ENCODE data around the gene CCDC39.

Gene CCDC39

DNA sequence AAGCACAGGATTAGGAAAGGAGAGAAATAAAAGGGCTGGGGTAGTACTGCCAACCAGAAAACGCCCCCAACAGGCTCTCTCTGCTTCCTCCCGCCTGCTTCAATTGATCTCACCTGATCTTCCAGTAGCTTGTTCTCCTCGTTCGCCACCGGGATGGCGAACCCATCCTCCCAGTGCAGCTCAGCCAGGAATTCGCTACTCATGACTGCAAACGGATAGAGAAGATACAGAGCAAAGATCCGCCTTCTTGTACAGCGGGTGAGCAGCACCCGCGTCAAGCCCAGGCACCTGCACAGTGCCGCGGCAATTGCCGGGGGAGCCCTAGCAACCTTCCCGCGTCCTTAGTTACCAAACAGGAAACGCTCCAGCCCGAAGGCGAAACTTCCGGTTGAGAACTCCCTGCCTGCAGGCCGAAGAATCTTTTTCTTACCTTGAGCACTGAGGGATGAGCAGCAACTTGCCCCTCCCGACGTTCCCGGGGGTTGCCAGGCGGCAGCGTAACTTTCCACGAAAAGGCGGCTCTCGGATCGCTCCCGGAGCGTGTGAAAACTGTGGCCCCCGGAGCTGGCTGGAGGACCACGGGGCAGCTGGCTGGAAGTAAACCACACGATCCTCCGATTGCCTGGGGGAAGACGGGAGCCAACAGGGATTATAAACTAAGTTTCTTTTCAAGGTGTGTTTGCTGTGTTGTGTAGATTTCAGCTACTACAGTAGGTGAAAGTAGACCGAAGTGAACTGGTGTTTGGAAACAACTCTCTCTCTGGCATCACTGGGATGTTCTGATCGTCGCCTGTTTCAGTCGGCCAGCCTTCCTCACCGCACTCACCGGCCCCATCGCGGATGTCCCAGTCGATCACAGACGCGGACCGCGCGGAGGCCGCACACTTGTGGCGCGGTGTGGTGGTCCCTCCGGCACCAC, at the start of gene CCDC39:
Gene CCDC39, minus strand, starts transcription at position 312 of the 919 bp plus-strand sequence. Its CDS starts 109 bp downstream, at position 203.
- peak; percentile 92 for DNase-seq (ENCODE audit: low read depth, low spot score)

GRCh38 chr3:180720012-180720411, 40.7 kb upstream of the CCDC39 start:
- DNase-seq (ENCODE audit: low read depth, low spot score): no peak

- no peak for DNase-seq (ENCODE audit: low read depth, low spot score)
These were observed 28.6 kb upstream of the CCDC39 start for GRCh38 chr3:180707896-180708295.

DNA sequence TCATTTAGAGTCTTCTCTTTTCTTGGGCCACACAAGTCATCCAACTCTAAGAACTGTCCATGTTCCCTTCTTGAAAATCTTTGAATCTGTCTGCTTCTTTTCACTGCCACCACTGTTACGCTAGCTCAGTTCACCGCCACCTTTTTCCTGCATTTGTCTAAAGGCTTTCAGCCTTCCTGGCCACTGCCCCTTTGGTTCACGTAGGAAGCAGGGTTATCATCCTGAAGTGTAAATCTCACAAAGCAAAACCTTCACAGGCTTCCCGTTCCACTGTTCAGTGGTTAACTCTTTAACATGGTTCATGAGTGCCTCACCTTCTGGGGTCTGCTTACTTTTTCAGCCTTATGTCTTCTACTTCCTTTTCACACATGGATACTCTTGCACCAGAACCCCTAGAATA, 26.3 kb upstream of the CCDC39 start:
- DNase-seq (ENCODE audit: low read depth, low spot score): no peak

GRCh38 chr3:180704532-180704931, 25.2 kb upstream of the CCDC39 start:
- no peak for DNase-seq (ENCODE audit: low read depth, low spot score)

DNA sequence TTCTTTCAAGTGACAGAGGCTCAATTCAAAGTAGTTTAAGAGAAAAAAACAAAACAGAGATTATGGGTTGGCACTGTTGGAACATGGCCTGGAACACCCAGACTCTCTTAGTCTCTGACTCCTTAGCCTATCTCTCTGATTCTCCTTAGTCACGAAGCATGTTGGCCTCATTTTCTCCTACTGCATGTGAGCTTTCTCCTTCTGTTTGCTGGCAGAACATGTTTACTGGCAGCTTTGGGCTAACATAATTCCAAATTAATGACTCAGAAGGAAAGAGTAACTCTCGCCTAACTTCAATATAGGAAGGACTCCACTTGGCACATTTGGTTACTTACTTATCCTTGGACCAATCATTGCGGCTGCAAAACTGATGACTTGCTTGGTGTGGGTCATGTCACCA, 21.7 kb upstream of the CCDC39 start:
- DNase-seq (ENCODE audit: low read depth, low spot score): no peak

- DNase-seq (ENCODE audit: low read depth, low spot score): no peak
These were observed 19.5 kb upstream of the CCDC39 start for GRCh38 chr3:180698760-180699270.

DNA sequence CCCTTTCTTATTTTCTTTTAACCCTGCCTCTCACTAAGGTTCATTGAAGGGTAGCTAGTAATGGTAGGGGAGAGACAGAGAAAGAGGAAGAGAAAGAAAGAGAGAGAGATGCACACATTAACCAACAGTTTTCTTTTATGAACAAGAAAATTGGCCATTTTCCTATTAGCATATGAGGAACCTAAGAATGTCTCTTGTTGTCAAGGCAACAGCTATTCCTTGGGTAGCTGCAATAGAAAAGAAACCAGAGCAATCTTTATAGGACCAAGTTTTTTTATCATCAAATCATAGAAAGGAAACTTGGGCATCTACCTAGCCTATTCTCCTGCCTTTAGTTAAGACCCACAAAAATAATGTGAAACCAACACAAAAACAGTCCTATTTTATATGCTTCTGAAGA, 15.0 kb upstream of the CCDC39 start:
- no peak for DNase-seq (ENCODE audit: low read depth, low spot score)

GRCh38 chr3:180693656-180694055, 14.4 kb upstream of the CCDC39 start:
- no peak for DNase-seq (ENCODE audit: low read depth, low spot score)

- DNase-seq (ENCODE audit: low read depth, low spot score): no peak
These were observed 10.8 kb upstream of the CCDC39 start for GRCh38 chr3:180690061-180690460.

- peak; percentile 8 for DNase-seq (ENCODE audit: low read depth, low spot score)
These were observed 5.5 kb upstream of the CCDC39 start for GRCh38 chr3:180684807-180685206.

DNA sequence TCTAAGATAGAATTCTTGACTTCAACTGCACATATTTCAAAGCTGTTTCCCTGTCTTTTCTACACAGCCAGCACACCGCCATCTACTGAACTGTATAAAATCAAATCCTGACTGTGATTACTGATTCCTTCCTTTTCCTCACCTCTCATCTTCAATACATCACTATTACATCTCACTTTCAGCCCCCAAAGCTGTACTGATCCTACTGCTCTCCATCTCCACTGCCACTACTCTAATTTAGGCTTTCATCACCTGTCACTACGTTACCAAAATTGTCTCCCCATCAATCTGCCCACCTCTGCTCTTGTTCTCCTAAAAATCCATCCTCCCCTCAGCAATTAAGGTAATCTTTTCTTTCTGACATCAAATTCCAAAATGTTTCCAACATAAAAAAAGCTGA, 4.5 kb upstream of the CCDC39 start:
- DNase-seq (ENCODE audit: low read depth, low spot score): no peak

DNA sequence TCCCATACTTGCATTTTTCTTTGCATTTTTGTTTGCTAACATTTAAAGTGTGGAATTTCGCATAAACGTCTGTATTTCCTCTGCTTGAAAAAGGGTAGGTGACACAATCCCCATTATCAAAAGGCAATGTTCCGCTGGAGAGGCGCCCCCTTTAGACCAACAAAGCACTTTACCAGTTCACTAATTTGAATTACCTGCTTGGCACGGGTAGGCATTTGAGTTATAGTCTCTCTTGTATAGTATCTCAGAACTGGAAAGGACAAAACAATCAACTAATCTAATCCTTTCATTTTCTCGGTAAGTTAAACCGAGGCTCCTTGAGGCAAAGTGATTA, 775 bp upstream of the CCDC39 start:
- DNase-seq (ENCODE audit: low read depth, low spot score): no peak

GRCh38 chr3:180678231-180678630, 1.1 kb downstream of the CCDC39 start:
- DNase-seq (ENCODE audit: low read depth, low spot score): no peak

GRCh38 chr3:180661444-180661843, 17.8 kb downstream of the CCDC39 start:
- no peak for DNase-seq (ENCODE audit: low read depth, low spot score)

DNA sequence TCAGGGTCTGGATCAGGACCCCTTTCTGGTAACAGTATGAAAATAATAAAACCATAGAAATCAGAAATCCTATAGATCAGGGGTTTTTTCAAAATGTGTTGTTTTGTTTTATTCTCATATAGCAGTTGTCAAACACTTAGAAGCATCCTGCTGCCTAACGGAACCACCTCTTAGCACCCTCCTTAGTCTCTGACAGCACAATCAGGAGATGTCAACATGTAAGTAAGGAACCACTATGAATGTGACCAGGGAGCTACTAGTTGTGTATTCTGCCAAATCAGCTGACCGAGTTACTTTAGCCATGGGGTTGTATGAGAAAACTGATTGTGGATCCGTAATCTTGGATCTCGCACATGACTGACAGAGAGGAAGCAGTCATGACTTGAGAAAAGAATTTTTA, 22.2 kb downstream of the CCDC39 start:
- no peak for DNase-seq (ENCODE audit: low read depth, low spot score)

GRCh38 chr3:180656406-180656805, 22.9 kb downstream of the CCDC39 start:
- DNase-seq (ENCODE audit: low read depth, low spot score): no peak

GRCh38 chr3:180646187-180646790, 33.0 kb downstream of the CCDC39 start:
- DNase-seq (ENCODE audit: low read depth, low spot score): no peak

GRCh38 chr3:180640987-180641386, 38.3 kb downstream of the CCDC39 start:
- no peak for DNase-seq (ENCODE audit: low read depth, low spot score)

- DNase-seq (ENCODE audit: low read depth, low spot score): peak; percentile 23
These were observed 45.6 kb downstream of the CCDC39 start for GRCh38 chr3:180633722-180634121.

DNA sequence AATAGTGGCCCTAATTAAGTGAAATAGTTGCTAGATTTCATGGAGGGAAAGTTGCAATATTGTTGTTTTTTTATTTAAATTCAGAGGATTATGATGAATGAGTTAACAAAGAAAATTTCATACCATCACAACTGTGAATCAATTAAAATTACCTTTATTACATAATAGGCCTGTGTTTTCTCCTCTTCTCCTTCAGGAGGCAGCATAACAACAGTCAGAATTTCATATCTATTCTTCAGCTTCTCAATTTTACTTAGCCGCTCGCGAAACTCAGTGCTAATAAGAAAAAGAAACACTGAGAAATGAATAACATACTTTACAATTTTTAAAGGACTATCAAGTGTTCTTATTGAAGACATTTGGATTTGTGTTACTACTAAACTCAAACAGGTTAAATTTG, 48.0 kb downstream of the CCDC39 start:
- no peak for DNase-seq (ENCODE audit: low read depth, low spot score)

GRCh38 chr3:180630371-180630770, 48.9 kb downstream of the CCDC39 start:
- DNase-seq (ENCODE audit: low read depth, low spot score): no peak

DNA sequence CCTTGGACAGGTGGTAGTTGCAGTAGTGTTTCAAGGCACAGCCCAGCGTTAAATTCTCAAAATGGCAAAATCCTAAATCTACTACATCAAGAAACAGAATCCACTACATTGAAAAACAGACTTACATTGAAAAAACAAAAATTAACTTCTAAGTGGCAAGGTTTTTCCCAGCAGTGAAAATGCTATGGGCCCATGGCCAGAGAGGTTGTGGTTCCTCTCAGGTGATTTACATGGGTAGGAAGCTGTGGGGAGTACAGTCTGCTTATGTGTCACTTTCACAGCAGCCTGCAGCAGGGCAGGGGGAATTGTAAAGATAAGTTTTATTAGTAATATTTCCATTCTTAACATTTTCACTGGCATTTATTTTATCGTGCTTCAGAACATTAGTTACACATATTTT, 52.4 kb downstream of the CCDC39 start:
- DNase-seq (ENCODE audit: low read depth, low spot score): no peak

Measured in ELF-1 (cell line).